SKM-1 treated with dmso at 0.1 percent for 144 hours (cell line): ENCODE data around the gene KCNQ1.
A peak's percentile ranks its signal among the peaks of the same experiment; 100 is the strongest.

Experiments
- DNase-seq: peaks from one replicate; lab custom pipeline; 2025; ENCODE audit not compliant: unreplicated experiment; lab: John Stamatoyannopoulos, UW

KCNQ1 gene

GRCh38 chr11:2867142-2867541 lies 422.3 kb downstream of the KCNQ1 start:
- no peak for DNase-seq

GRCh38 chr11:2867722-2868505 lies 423.1 kb downstream of the KCNQ1 start:
- DNase-seq: no peak

DNA sequence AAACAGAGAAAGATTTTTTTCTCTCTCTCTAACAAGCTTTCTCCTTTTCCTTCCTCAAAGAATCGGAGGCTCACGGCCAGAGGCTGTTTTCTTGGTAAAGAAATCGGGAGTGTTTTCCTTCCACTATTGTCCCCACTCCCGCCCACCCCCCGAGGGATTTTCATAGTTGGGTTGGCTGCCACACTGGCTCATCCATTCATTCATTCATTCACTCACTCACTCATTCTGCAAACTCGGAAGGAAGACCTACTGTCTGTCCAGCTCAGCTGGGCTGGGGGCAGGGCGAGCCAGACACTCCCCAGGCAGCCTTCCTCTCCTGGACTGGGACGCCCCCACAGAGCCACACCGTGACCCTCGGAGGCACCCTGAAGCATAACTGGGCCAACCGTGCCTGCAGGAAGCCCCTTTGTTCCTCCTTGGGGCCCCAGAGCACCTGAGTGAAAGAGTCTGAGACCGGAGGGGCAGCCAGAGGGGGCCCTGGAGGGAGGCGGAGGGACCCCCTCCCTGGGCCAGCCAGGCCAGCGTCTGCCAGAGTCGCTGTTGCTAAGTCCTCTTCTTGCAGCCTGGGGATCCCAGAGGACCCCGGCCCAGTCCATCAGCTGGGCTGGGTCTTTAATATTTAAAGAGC lies 423.8 kb downstream of the KCNQ1 start:
- DNase-seq: no peak

- no peak for DNase-seq
Measured at GRCh38 chr11:2869134-2869526, 424.3 kb downstream of the KCNQ1 start.

DNA sequence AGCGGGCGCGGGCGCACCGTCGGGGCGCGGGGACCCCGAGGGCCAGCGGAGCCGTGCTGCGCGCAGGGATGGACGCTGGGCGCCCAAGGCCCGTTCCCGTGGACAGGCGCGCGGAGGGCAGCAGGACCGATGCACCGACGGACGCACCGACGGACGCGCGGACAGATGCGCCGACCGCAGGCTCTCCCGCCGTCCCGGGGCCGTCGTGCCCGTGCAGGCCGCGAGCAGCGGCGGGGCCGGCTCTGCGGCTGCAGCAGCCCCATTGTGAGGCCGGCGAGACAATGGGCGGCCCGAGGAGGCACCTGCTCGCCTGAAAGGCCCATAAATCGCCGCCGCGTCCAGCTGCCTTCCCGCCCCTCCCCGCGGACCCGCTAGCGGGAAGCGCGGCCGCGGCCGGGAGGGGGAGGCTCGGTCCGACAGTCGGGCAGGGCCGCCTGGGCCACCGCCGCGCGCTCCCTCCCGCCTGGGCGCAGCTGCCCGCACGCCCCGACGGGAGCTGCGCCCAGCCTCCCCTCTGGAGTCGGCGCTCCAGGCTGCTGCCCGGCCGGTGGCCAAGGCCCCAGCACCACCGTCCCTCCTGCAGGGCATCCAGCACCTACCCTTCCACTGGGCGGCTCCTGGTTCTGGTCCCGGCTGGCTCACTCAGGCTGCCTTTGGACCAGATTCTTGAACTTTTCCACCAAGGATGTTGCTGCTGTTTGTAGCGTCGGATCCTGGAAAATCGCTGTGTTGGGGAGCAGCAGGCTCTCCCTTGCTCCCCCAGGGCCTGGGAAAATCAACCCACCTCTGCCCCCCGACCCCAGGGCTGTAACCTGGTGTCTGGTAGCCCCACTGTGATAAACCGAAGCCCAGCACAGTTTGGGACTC lies 425.0 kb downstream of the KCNQ1 start:
- no peak for DNase-seq

DNA sequence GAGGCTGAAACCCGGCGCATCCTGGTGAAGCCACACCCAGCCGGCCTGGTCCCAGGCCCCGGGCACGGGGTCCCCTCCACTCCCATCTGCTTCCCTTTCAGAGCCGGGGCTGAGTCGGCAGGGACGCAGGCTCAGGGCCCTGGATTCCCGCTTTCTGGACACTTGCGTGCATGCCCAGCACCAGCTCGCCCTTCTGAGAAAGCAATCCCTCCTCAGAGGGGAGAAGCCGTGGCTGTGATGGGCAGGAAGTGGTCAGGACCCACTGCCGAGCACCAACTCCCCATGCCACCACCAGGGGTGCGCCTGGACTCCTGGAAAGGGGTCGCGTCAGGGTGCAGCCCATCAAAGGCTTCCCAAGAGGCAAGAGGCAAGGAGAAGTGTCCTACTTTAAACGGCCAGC lies 425.7 kb downstream of the KCNQ1 start:
- no peak for DNase-seq

DNA sequence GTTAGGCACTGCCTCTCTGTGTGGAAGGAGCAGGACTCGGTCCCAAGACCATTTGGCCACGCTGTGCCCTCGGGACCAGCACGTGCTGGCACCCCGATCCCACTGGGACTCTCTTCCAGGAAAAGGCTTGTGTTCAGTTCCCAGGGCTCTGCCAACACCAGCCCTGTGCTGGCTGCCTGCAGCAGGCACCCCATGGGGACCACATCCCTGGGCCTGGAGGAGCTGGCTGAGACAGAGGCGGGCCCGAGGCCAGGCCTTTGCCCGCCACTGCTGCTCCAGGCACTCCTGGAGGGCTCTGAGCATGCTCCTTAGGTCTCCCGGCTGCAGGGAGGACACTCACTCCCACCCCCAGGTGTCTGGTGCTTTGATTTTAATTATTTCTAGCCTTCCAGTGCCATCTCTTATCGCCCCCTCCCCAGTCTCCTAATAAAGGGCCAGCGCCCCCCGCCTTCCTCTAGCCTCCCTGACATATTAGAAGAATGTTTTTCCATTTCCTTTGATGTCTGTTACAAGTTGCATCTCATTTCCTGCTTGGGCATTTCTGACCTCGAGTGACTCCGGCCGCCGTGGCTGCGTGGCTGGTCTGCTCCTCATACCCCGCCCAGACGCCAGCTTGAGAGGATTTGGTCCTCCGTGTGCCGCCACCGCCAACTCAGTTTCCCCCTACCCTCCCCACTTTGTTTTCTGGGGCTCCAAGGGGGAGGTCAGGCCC lies 426.3 kb downstream of the KCNQ1 start:
- DNase-seq: no peak

- no peak for DNase-seq
Measured at GRCh38 chr11:2874963-2875362, 430.2 kb downstream of the KCNQ1 start.

DNA sequence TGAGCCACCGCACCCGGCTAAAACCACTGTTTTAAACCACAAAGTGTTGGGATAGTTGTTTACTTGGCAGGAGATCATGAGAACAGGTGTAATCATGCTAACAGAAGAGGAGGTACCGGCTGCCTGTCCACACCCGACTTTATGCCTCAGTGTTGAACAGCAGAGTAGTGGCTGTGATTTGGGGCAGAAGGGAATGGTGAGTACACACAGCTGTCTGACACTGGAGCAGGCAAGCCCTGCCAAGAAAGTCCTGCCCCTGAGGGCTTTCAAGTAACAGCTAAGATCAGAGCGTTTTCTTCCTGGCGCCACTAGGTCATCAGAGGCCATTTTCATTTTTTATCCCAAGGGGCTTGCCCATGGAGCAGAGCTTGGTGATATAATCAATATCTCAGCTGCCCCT lies 432.7 kb downstream of the KCNQ1 start:
- DNase-seq: no peak

DNA sequence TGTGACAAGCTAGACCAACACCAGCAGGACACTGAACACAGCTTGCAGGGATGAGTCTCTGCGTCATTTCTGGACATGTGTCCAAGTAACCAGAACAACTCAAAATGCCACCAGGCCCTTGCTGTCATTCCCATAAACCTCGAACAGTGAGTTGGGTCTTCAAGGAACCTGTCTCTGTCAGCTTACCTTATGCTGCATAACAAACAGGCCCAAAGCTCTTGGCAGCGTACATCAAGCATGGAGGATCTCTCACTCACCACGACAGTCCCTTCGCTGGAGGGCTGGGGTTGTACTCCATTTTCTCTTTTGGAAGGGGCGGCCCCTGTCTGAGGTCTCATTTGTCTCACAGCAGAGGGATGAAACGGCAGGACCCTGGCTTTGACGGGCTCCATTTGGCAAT lies 434.0 kb downstream of the KCNQ1 start:
- DNase-seq: no peak

GRCh38 chr11:2880646-2881045 lies 435.8 kb downstream of the KCNQ1 start:
- no peak for DNase-seq

DNA sequence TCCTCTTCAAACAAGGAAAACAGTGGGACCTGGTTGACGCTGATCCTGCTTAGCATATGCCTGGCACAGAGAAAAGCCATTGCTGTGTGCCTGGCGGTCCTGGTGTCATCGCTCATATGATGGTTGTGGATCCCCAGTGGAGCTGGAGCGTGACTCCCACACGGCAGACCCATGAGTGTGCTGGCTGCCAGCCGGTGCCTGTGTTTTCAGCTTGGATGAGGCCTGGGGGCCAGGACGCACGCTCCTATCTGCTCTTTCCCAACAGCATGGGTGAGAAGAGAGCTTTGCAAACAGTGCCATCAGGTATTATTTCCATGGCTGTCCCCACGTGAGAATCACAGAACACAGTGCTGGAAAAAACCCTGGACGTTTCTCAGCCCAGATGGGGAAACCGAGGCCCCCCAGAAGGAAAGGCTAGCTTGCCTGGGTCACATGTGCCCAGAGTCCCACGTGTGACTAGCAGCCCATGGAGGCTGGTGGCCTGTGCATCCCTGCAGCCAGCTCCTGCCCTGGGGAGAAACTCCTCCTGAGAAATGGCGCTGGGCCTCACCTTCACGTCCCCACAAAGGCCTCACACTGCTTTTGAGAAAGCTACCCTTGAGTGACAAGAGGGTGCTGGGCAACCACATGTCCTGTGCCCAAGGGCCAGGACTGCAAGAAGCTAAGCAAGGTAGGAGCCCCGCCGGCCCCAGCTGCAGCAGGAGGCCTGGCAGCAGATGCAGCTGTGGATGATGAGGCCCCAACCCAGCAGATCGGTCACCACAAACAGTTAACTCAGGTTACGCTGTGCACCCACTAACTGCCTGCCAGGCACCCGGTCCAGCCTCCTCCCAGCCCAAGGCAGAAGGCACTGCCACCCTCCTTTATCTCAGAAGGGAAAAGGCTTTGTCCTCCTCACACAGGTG lies 436.5 kb downstream of the KCNQ1 start:
- no peak for DNase-seq

GRCh38 chr11:2881981-2882375 lies 437.2 kb downstream of the KCNQ1 start:
- no peak for DNase-seq

GRCh38 chr11:2882396-2883110 lies 437.7 kb downstream of the KCNQ1 start:
- DNase-seq: no peak

DNA sequence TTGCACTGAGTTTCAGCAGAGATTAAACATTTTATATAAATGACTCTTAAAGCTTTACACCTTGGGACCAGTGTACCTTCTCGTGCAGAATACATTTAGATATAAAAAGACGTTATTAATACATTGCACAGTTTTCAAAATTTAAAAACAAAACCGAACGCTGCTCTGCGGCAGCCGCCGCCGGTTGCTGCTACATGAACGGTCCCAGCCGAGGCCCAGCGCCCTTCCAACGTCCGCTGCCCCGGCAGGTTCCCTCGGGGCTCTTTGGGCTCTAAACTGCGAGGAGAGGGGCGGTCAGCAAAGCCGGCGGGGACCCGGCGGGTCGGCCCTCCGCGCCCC lies 438.8 kb downstream of the KCNQ1 start:
- no peak for DNase-seq

- no peak for DNase-seq
Measured at GRCh38 chr11:2883979-2884815, 439.4 kb downstream of the KCNQ1 start.

DNA sequence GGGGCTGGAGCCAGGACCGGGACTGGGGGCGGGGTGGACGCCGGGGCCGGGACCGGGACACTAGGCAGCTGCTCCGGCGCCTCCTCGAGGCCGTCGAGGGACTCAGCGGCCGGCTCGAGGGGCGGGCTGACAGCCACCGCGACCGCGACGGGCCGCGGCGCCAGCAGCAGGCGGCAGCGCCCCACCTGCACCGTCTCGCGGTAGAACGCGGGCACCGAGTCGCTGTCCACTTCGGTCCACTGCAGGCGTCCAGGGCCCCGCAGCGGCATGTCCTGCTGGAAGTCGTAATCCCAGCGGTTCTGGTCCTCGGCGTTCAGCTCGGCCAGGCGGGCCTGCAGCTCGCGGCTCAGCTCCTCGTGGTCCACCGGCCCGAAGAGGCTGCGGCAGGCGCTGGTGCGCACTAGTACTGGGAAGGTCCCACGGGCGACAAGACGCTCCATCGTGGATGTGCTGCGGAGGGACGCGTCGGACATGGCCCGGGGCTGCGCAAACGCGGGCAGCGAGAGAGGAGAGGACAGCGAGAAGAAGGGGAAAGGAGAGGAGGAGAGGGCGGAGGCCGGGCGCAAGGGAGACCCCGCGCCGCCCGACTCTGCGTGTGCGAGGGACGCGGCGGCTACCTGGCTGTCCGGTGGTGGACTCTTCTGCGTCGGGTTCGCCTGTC lies 440.3 kb downstream of the KCNQ1 start:
- DNase-seq: peak; percentile 15

- DNase-seq: peak; percentile 66
Measured at GRCh38 chr11:2885678-2886081, 440.9 kb downstream of the KCNQ1 start, which contains the start of gene CDKN1C. Gene CDKN1C, minus strand, starts transcription at chr11:2885775. Its CDS starts 319 bp downstream, at chr11:2885456.
